ENCODE data around the gene TBRG4.
"Not testable (repeated sequence)": the region's sequence is repeated elsewhere in the genome, so short reads cannot be mapped to it uniquely, and the experiment has no call there.

The TBRG4 gene

GRCh38 chr7:45114926-45115325, 3.4 kb upstream of the TBRG4 start:
- DNase-seq: no peak

- DNase-seq: not testable (repeated sequence)
Observed at GRCh38 chr7:45114257-45114656, 2.8 kb upstream of the TBRG4 start.

DNA sequence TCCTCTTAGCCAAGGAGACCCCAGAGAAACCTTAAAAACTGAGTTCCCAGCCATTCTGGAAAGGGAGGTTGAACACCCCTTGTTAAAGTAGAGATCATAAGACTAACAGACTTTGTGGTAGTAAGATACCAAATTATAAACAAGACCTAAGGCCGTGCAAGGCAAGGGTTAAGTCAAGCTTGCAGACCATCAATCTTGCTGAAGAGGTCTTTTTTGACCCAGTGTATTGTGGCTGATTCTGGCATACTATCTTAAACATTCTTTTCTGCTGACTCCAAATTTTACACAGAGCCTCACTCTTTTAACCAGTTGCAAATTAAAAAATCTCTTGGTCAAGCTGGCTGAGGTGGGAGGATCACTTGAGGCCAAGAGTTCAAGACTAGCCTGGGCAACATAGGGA, 1.2 kb upstream of the TBRG4 start:
- DNase-seq: no peak

DNA sequence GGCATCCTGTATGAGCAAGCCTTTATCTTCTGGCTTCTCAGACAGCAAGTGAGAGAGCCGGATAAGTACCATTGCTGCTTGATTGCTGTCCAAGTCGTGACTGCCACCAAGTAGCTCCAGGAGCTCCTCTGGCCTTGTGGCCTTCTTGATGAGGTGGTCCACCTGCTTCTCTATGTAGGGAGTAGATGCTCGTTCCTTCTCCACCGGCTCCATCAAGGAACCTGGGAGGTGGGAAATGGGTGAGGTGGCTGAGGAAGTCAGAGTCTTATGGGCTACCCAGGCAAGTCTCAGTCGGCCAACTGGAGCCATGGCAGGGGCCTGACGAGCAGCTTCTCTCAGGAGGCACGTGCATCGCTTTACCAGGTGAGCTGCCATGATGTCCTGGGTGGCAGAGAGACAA, 2.6 kb downstream of the TBRG4 start:
- DNase-seq: no peak

DNA sequence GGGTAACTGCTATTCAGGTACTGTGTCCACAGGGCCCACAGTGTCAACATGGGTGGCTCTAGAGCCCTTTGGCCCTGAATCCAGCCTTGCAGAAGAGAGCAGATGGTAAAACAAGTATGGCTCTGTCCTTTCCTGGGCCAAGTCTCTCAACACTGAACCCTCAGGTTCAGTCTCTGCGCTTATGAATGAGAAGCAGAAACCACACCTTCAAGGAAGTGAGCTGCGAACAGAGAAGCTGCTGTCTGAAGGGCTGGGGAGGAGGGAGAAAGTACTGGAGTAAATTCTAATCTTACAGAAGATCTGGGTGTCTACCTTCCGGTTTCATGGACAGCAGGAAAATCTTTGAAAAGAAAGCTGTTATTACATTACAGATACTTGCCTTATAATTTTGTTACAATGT, 4.1 kb downstream of the TBRG4 start:
- DNase-seq: no peak

DNA sequence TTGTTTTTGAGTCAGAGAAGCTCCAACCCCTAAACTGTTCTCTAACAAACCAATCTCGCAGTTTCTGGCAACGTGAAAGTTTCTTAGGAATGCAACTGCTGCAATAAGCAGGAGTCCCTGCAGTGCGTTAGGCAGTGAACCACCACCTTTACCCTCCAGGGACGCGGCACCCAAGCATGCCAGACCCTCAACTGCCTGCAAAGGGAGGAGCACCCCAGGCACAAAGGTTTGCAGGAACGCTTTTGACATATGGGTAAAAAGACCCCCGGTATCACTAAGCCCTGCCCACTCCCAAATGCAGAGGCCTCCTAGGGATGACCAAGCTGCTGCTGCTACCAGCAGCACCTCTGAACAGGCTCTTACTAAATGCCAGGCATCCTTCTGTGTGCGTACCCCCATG, 4.7 kb downstream of the TBRG4 start:
- no peak for DNase-seq

DNA sequence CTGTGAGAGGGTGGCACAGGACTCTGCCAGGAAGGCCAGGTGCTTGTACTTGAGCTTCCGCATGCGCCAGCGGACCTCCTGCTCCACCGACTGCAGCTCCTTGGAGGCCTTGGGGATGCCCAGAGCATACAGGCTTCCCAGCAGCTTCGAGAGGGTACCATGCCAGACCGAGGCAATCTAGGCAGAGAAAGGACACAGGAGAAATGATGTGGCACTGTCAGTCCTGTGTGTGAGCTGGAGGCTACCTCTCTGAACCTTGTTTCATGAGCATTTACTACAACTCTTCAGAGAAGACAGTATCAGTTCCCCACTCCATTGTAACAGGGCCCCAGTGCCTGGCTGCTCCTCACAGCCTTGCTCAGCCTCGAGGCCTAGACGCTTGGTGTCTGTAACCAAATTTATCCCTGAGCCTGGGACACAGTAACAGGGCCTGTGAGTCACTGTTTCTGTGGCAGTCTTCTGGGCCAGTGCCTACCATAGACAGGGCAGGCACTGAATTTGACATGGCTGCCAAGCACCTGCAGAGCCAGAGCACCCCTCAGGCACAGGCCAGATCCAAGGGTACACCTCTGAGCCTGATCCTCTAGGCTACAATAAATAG, 5.8 kb downstream of the TBRG4 start:
- DNase-seq: no peak

GRCh38 chr7:45104844-45105587, 6.5 kb downstream of the TBRG4 start:
- DNase-seq: no peak

DNA sequence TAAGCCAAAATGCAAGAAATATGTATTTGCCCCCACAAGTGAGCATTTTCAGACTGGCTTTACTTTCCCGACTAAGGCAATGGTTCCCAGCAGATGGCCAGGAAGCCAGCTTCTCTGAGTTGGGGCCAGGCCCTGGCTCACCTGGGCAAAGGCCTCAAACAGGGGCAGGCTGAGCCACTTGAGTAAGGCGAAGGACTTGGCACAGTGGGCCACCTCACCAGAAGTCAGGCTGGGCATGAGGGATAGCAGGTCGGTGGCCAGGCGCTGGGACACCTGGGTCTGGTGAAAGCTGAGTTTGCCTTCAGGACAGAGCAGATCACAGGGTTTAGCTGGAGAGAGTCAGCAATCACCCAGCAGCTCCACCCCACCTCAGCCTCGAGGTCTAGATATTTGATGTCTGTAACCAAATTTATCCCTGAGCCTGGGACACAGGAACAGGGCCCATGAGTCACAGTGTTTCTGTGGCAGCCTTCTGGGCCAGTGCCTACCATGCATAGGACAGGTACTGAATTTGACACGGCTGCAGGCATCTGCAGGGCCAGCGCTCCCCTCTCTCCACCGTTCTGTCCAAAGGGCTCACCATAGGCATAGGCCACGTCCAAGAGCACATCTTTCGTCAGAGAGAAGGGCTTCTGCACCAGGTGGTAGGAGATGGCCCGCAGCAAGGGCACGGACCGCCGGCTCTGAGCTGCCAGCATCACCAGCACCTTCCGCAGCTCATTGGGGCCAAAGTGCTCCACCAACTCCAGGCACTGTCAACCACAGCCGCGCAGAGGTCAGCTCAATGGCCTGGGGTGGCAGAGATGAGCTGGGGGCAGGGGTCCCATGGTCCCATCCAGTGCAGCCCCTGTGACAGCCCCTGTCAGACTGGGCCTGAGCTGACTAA, 7.3 kb downstream of the TBRG4 start:
- DNase-seq: no peak

DNA sequence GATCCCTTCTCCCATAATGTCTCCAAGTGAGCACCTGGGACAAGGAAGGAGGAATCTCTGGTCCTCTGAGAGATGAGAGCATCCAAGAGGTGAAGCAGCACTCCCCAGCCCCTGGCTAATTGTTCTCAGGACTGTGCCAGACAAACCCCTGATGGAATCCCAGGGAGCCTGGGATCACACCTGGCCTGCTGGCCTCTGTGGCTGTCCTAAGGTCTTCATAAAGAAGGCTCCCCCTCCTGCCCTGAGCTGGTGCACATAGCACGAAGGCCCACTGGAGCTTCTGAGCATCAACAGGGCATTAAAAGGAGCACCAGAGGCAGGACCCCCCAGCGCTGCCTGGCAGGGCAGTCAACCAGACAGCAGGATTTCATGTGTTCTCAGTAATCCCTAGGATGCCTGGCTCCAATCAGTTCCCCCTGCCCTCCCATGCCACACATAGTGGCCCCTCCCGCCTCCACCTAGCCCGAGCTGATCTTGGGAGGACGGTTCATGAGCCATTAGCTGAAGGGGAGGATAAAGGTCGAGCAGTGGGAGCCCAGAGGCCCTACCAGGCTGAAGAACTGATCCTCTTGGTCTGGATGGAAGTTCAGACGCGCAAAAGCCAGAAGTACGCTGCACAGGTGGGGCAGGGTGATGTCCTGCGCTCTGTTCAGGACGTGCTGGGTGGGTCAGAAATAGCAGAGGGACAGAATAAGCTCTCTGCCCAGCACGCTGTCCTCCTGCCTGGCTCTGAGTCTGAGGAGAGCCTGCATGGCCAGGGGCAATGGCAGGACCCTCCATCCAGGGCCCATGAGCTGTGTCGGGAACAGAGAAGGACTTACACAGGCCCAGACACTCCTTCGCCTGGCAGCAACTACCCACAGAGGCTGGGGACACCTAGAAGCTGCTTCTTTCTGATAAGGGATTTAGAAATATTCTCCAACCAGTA, 8.4 kb downstream of the TBRG4 start:
- DNase-seq: no peak

DNA sequence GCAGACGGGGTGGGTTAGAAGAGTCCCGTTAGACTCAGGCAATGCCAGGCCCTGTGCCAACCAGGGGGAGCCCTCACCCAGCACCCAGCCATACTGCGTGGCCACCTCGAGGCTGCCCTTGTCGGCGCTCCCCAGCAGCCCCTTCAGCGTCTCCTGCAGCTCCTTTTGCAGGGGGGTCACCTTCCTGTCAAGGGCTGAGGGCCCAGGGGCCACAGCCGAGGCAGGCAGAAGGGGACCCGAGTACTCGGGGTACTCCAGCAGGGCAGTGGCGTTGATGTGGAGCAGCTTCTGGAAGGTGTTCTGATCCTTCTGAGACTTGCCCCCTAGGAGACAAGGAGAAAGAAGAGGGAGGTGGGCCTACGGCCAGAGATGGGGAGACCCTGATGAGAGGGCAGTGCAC, 9.7 kb downstream of the TBRG4 start:
- DNase-seq: no peak

GRCh38 chr7:45100761-45101480, 10.6 kb downstream of the TBRG4 start:
- DNase-seq: no peak

- DNase-seq: no peak
Observed at GRCh38 chr7:45099891-45100760, 11.4 kb downstream of the TBRG4 start.

DNA sequence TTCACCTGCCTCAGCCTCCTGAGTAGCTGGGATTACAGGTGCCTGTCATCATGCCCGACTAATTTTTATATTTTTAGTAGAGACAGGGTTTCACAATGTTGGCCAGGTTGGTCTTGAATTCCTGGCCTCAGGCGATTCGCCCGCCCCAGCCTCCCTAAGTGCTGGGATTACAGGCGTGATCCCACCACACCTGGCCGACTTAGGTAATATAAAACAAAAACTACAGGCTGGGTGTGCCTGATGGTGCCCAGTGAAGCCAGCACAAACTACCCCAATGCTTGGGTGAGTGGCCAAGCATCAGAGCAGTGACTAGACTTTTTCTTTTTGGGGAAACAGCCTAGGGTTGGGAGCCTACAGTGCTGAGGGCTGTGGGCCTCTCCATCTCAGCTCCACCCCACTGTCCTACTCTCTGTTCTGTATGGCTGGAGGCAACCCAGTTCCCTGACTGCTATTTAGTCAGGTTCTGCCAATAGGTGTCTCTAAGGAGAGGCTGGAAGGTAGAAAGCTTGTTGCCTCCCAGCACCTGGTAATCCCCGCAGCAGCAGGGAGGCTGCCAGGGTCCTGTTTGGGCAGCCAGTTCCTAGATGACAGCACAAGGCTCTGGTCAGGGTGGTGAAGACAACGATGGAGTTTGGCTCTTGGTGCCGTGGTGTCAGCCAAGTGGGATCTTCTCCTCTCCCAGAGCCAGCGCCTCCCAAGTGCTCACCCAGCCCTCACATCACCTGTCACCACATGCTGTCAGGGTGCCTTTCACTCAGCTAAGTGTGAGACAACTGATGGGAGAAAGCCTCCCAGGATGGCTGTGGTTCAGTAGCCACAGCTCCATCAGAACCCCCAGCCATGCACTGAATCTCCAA, 12.3 kb downstream of the TBRG4 start:
- no peak for DNase-seq

GRCh38 chr7:45092931-45093235, 18.6 kb downstream of the TBRG4 start:
- DNase-seq: no peak

- DNase-seq: no peak
Observed at GRCh38 chr7:45092100-45092930, 19.2 kb downstream of the TBRG4 start.

GRCh38 chr7:45089341-45089891, 22.1 kb downstream of the TBRG4 start:
- DNase-seq: peak; percentile 71

GRCh38 chr7:45088821-45089340, 22.6 kb downstream of the TBRG4 start, which contains the start of gene NACAD:
Gene NACAD (minus strand): TSS chr7:45088969. CDS start chr7:45088894, 75 bp downstream.
- DNase-seq: peak; percentile 76

Data from femur (tissue), 1 donor.